ENCODE measurements around the gene PAPPA.

DNA sequence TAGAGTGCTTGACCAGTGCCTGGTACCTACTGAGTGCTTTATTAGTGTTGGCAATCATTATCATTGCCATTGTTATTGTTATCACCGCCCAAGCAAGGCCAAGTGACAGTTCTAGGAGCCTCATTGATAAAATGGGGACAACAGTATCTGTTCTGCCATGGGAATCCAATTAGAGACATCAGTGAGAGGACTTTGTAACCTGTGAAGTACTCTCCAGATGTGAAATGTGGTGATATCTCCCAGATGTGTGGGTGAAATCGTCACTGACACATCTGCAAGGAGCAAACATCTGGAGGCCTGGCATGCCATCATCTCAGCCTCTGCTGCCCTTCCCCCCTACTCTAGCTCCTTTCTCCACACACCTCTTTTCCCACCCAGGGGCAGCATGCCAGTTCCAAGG, 260.8 kb downstream of the PAPPA start:
- TF ChIP-seq POLR2A (IDR thresholded peaks at IDR 0.05) (no peak), CTCF (IDR thresholded peaks at IDR 0.05) (no peak)
